Nucleus accumbens (tissue), 56 donors: ENCODE results near the gene WBP1L.
"Not testable (repeated sequence)": the region's sequence is repeated elsewhere in the genome, so short reads cannot be mapped to it uniquely, and the experiment has no call there.

Source experiments
- DNase-seq, 56 donors: peaks; one replicate each; lab custom pipeline; 2025; lab: John Stamatoyannopoulos, UW

WBP1L gene

GRCh38 chr10:102831322-102832071 is 87.7 kb downstream of the WBP1L start:
- DNase-seq = peak in 3 of 56 donors; percentile 11 to 24 (median 12)

GRCh38 chr10:102832248-102832647 is 88.5 kb downstream of the WBP1L start:
- DNase-seq = no peak

GRCh38 chr10:102832987-102833386 is 89.2 kb downstream of the WBP1L start:
- no peak for DNase-seq

- no peak for DNase-seq
Observed at GRCh38 chr10:102834143-102834542, 90.4 kb downstream of the WBP1L start.

GRCh38 chr10:102835007-102835482 is 91.3 kb downstream of the WBP1L start:
- DNase-seq = peak in 48 of 56 donors; percentile 6 to 83 (median 42)

- DNase-seq = no peak
Observed at GRCh38 chr10:102837230-102837721, 93.5 kb downstream of the WBP1L start, which contains the start of gene CYP17A1. Gene CYP17A1 (minus strand): TSS chr10:102837413. CDS start chr10:102837361, 52 bp downstream.

- DNase-seq = not testable (repeated sequence)
Observed at GRCh38 chr10:102838276-102838927, 94.7 kb downstream of the WBP1L start.

- no peak for DNase-seq
Observed at GRCh38 chr10:102841827-102842345, 98.1 kb downstream of the WBP1L start.

GRCh38 chr10:102843139-102843538 is 99.4 kb downstream of the WBP1L start:
- not testable (repeated sequence) for DNase-seq

GRCh38 chr10:102844190-102844776 is 100.5 kb downstream of the WBP1L start:
- not testable (repeated sequence) for DNase-seq

- no peak for DNase-seq
Observed at GRCh38 chr10:102845352-102845902, 101.7 kb downstream of the WBP1L start.

- DNase-seq = no peak
Observed at GRCh38 chr10:102850025-102850518, 106.3 kb downstream of the WBP1L start.

GRCh38 chr10:102853237-102853636 is 109.5 kb downstream of the WBP1L start:
- not testable (repeated sequence) for DNase-seq

- DNase-seq = peak in 1 of 56 donors; percentile 7
Observed at GRCh38 chr10:102855731-102856436, 112.1 kb downstream of the WBP1L start.

GRCh38 chr10:102856758-102857424 is 113.1 kb downstream of the WBP1L start:
- DNase-seq = no peak

- no peak for DNase-seq
Observed at GRCh38 chr10:102859911-102860310, 116.2 kb downstream of the WBP1L start.

GRCh38 chr10:102863660-102864059 is 119.9 kb downstream of the WBP1L start:
- no peak for DNase-seq

- DNase-seq = no peak
Observed at GRCh38 chr10:102865620-102866019, 121.9 kb downstream of the WBP1L start.
